ENCODE results near the gene GBA3. TPM values are rescaled to one million over a fixed set of nuclear protein-coding genes. Genes with fewer than 3 reads are reported as not detected.
A peak's percentile ranks its signal among the peaks of the same experiment; 100 is the strongest.

Gene GBA3
- total RNA-seq, 1 donor from 2014 or later, result not detected

- no peak for DNase-seq (ENCODE audit: low spot score)
- Mint-ChIP-seq H3K27ac (ENCODE audit: unreplicated experiment) (no peak overlapping the region), H3K36me3 (ENCODE audit: low read depth) (no peaks in the 10 kb centered on the region), H3K4me1 (ENCODE audit: low read depth) (peaks cover 30% of the 10 kb centered on the region), H3K9me3 (ENCODE audit: low read depth) (no peaks in the 10 kb centered on the region), H3K4me3 (ENCODE audit: unreplicated experiment) (no peak overlapping the region), H3K27me3 (ENCODE audit: low read depth) (no peaks in the 10 kb centered on the region)
- TF ChIP-seq CTCF (IDR thresholded peaks at IDR 0.05), result no peak
These were observed 15.0 kb upstream of the GBA3 start for GRCh38 chr4:22677780-22678179.

- DNase-seq (ENCODE audit: low spot score), result no peak
- H3K9me3 Mint-ChIP-seq (ENCODE audit: low read depth), result no peaks in the 10 kb centered on the region
- TF ChIP-seq CTCF (IDR thresholded peaks at IDR 0.05), result no peak
- H3K4me1 Mint-ChIP-seq (ENCODE audit: low read depth), result peaks cover 30% of the 10 kb centered on the region
- no peak overlapping the region for H3K4me3 Mint-ChIP-seq (ENCODE audit: unreplicated experiment)
- H3K27ac Mint-ChIP-seq (ENCODE audit: unreplicated experiment), result peak overlapping the region; percentile 58
- H3K27me3 Mint-ChIP-seq (ENCODE audit: low read depth), result no peaks in the 10 kb centered on the region
- no peaks in the 10 kb centered on the region for H3K36me3 Mint-ChIP-seq (ENCODE audit: low read depth)
These were observed 13.5 kb upstream of the GBA3 start for GRCh38 chr4:22678940-22679854.

DNA sequence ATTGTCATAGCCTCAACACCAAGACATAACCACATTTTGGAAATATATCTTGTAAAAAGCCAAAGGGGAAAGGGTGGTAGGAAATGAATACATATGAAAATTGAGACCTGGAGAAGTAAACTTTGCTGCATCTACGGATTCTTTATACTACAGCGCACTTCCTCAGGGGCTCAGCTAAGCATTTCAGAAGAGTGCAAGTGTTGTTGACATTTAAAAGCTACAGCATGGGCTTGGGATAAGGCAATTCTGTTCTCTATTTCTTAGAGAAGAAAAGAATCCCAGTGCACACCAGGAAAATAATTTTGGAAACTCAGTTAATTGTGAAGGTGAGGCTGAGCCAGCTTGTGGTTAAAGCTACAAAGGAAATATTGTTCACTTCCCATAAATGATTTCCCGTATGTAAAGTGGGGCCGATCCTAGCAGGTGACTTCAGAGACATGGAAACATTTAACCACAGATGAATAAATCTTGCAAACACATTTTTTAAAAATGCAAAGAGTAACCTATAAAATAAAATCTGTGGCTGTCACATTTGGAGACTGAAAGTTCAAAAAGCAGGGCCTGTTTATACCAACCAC is 12.6 kb upstream of the GBA3 start:
- peak overlapping the region; percentile 32 for H3K27ac Mint-ChIP-seq (ENCODE audit: unreplicated experiment)
- H3K9me3 Mint-ChIP-seq (ENCODE audit: low read depth), result no peaks in the 10 kb centered on the region
- no peaks in the 10 kb centered on the region for H3K36me3 Mint-ChIP-seq (ENCODE audit: low read depth)
- no peak overlapping the region for H3K4me3 Mint-ChIP-seq (ENCODE audit: unreplicated experiment)
- no peak for DNase-seq (ENCODE audit: low spot score)
- TF ChIP-seq CTCF (IDR thresholded peaks at IDR 0.05), result no peak
- peaks cover 30% of the 10 kb centered on the region for H3K4me1 Mint-ChIP-seq (ENCODE audit: low read depth)
- peaks cover 6% of the 10 kb centered on the region for H3K27me3 Mint-ChIP-seq (ENCODE audit: low read depth)

- TF ChIP-seq CTCF (IDR thresholded peaks at IDR 0.05), result no peak
- no peak overlapping the region for H3K4me3 Mint-ChIP-seq (ENCODE audit: unreplicated experiment)
- H3K27me3 Mint-ChIP-seq (ENCODE audit: low read depth), result peaks cover 8% of the 10 kb centered on the region
- no peaks in the 10 kb centered on the region for H3K36me3 Mint-ChIP-seq (ENCODE audit: low read depth)
- peaks cover 26% of the 10 kb centered on the region for H3K4me1 Mint-ChIP-seq (ENCODE audit: low read depth)
- no peak for DNase-seq (ENCODE audit: low spot score)
- H3K27ac Mint-ChIP-seq (ENCODE audit: unreplicated experiment), result no peak overlapping the region
- H3K9me3 Mint-ChIP-seq (ENCODE audit: low read depth), result no peaks in the 10 kb centered on the region
These were observed 9.0 kb upstream of the GBA3 start for GRCh38 chr4:22683726-22684125.

GRCh38 chr4:22686141-22686540 is 6.6 kb upstream of the GBA3 start:
- no peak for TF ChIP-seq CTCF (IDR thresholded peaks at IDR 0.05)
- no peak for DNase-seq (ENCODE audit: low spot score)
- Mint-ChIP-seq H3K4me3 (ENCODE audit: unreplicated experiment) (no peak overlapping the region), H3K9me3 (ENCODE audit: low read depth) (no peaks in the 10 kb centered on the region), H3K4me1 (ENCODE audit: low read depth) (peaks cover 4% of the 10 kb centered on the region), H3K27me3 (ENCODE audit: low read depth) (peaks cover 8% of the 10 kb centered on the region), H3K27ac (ENCODE audit: unreplicated experiment) (no peak overlapping the region), H3K36me3 (ENCODE audit: low read depth) (no peaks in the 10 kb centered on the region)
